ENCODE results near the gene LYVE1. TPM values are rescaled to one million over a fixed set of nuclear protein-coding genes. Genes with fewer than 3 reads are reported as not detected.
A peak's percentile ranks its signal among the peaks of the same experiment; 100 is the strongest.

LYVE1 gene
- total and polyA plus RNA-seq, 2 of the 13 experiments (the other 11 are each of a cell fraction or from before 2014, with no cell fraction given): 1.2 to 1.4 TPM

DNA sequence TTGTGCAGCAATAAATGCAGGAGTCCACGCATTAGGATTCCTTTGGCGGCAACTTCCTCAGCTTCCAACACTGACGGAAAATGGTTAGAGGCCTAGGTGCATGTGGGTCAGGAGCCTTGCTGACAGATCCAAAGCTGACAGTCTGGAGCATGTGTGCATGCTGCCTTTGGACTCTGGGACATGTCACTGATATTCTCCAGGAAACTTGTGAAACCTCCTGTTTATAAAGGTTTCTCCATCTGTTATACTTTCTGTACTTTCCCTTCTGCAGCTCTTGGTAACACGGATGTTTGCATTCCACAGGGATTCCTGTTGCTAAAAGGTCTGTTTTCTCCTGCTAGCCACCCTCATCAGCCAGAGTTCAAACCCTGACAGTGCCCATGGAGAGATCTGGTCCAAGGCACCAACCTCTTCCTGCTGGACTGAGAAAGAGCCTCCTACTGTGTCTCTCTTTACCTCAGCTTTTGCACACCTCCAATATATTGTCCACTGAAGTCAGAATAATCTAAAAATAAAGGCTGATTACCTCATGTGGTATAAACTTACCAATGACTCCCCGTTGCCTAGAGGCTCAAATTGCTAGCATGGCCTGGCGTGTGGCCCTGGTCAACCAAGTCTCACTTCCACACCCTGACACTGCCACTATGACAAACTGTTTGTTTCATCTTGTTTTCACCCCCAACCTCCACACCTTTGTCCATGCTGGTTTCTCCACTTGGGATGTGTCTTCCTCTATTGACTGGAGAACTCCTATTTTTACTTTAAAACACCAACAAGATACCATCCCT, 31.1 kb upstream of the LYVE1 start (continued):
- TF ChIP-seq, protein P1, sequence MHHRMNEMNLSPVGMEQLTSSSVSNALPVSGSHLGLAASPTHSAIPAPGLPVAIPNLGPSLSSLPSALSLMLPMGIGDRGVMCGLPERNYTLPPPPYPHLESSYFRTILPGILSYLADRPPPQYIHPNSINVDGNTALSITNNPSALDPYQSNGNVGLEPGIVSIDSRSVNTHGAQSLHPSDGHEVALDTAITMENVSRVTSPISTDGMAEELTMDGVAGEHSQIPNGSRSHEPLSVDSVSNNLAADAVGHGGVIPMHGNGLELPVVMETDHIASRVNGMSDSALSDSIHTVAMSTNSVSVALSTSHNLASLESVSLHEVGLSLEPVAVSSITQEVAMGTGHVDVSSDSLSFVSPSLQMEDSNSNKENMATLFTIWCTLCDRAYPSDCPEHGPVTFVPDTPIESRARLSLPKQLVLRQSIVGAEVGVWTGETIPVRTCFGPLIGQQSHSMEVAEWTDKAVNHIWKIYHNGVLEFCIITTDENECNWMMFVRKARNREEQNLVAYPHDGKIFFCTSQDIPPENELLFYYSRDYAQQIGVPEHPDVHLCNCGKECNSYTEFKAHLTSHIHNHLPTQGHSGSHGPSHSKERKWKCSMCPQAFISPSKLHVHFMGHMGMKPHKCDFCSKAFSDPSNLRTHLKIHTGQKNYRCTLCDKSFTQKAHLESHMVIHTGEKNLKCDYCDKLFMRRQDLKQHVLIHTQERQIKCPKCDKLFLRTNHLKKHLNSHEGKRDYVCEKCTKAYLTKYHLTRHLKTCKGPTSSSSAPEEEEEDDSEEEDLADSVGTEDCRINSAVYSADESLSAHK (CRISPR knock-in tag; IDR thresholded peaks at IDR 0.05; ENCODE audit: borderline replicate concordance): no peak
- TF ChIP-seq PRMT3 (CRISPR knock-in tag; IDR thresholded peaks at IDR 0.05; ENCODE audit: borderline replicate concordance, low read depth): no peak
- TF ChIP-seq TBL1XR1 (IDR thresholded peaks at IDR 0.05; ENCODE audit: borderline replicate concordance, low read length, partially characterized antibody): no peak
- no peak for TF ChIP-seq AGO2 (optimal IDR thresholded peaks at IDR 0.05; ENCODE audit: low read depth, low read length)
- 0 out of 2 replicates have a peak, but pooled peaks have one; percentile 14 for TF ChIP-seq SOX5 (CRISPR knock-in tag; IDR thresholded peaks at IDR 0.05; ENCODE audit: borderline replicate concordance)
- no peak for TF ChIP-seq ZBTB4 (CRISPR knock-in tag; IDR thresholded peaks at IDR 0.05; ENCODE audit: borderline replicate concordance)
- TF ChIP-seq ZNF253 (CRISPR knock-in tag; IDR thresholded peaks at IDR 0.05; ENCODE audit: borderline replicate concordance): no peak
- no peak for TF ChIP-seq ZNF709 (CRISPR knock-in tag; IDR thresholded peaks at IDR 0.05)
- TF ChIP-seq TGIF2 (CRISPR knock-in tag; IDR thresholded peaks at IDR 0.05): peak; percentile 62; the same call in 1 of the 2 replicates
- peak; percentile 90 for TF ChIP-seq TEAD3 (CRISPR knock-in tag; optimal IDR thresholded peaks at IDR 0.05; ENCODE audit: borderline replicate concordance)
- TF ChIP-seq ARID4A (CRISPR knock-in tag; IDR thresholded peaks at IDR 0.05; ENCODE audit: borderline replicate concordance): peak; percentile 69
- TF ChIP-seq ZBTB43 (CRISPR knock-in tag; conservative IDR thresholded peaks at IDR 0.05): peak; percentile 93
- TF ChIP-seq FOXO1 (CRISPR knock-in tag; IDR thresholded peaks at IDR 0.05): peak; percentile 16; the same call in 1 of the 2 replicates
- TF ChIP-seq SOX6 (IDR thresholded peaks at IDR 0.05): no peak
- TF ChIP-seq SOX6 (CRISPR knock-in tag; IDR thresholded peaks at IDR 0.05): 0 out of 2 replicates have a peak, but pooled peaks have one; percentile 23
- TF ChIP-seq ZNF331 (CRISPR knock-in tag; IDR thresholded peaks at IDR 0.05): no peak
- TF ChIP-seq ATF7-NPFF (CRISPR knock-in tag; IDR thresholded peaks at IDR 0.05; ENCODE audit: low read depth): no peak
- TF ChIP-seq SIN3B (IDR thresholded peaks at IDR 0.05; ENCODE audit: low read length): no peak

Measured in HepG2 (cell line).